HG03064 (cell line): ENCODE data around the gene YTHDF2.
"Not testable (repeated sequence)": the region's sequence is repeated elsewhere in the genome, so short reads cannot be mapped to it uniquely, and the experiment has no call there.

Source experiments
- ATAC-seq: cut with Tn5 transposase; IDR thresholded peaks from one replicate; pipeline ENCODE4 v1.9.1; 2021; ENCODE audit warnings: low read depth; ENCODE audit not compliant: unreplicated experiment

The YTHDF2 gene

DNA sequence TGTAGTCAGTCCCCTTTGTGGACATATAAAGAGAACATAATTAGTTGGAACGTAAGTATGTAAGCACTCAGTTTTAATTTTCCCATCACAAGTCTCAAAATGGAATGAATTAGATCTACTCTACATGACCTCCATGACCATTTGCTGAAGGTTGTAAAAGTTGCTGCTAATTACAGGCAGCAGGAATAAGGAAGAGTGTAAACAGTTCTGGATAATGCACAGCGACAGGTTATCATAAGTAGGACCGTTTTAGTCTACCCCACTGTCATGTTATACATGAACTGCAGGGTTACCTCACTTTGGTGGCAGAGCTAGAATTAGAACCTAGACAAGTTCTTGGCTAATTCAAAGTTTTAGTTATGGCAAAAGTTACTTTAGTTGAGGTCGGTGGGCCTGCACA is 21.7 kb downstream of the YTHDF2 start:
- ATAC-seq: no peak

DNA sequence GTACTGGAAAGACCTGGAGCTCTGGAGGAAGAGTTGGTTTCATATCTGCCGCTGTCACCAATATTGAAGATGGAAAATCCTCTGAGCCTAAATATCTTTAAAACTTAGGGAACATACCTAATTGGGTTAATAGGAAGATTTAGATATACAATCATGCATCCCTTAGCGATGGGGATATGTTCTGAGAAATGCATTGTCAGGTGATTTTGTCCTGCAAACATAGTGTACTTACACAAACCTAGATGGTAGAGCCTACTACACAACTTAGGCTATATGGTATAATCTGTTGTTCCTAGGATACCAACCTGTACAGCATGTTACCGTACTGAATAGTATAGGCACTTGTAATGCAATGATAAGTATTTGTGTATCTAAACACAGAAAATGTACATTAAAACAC is 22.5 kb downstream of the YTHDF2 start:
- ATAC-seq: no peak

DNA sequence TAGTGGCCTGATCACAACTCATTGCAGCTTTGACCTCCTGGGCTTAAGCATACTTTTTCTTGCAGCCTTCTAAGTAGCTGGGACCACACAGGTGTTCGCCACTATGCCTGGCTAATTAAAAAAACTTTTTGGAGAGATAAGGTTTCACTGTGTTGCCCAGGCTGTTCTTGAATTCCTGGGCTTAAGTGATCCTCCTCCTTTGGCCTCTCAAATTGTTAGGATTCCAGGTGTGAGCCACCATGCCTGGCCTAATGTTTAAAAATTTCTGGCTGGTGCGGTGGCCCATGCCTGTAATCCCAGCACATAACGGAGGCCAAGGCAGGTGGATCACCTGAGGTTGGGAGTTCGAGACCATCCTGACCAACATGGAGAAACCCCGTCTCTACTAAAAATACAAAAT is 24.4 kb downstream of the YTHDF2 start:
- ATAC-seq: no peak

DNA sequence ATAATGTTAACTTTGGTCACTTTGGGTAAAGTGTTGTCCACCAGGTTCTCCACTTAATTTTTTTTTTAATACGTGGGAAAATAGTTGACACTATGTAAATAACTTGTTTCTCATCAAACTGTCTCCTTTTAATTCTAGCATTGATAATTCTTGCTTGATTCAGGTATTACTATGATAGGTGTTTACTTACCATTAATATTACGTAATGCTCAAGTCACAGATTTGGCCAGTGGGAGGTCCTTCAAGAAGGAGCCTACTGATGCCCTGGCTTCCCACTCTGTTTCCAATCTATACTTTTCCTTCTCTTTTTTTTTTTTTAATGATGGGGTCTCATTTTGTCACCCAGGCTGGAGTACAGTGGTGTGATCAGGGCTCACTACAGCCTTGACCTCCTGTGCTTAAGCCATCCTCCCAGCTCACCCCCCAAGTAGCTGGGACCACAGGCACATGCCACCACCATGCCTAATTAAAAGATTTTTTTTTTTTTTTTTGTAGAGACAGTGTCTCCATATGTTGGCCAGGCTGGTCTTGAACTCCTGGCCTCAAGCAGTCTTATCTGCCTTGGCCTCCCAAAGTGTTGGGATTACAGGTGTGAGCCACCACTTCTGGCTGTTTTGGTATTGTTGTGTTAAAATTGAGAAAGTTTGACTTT is 29.9 kb downstream of the YTHDF2 start:
- no peak for ATAC-seq

DNA sequence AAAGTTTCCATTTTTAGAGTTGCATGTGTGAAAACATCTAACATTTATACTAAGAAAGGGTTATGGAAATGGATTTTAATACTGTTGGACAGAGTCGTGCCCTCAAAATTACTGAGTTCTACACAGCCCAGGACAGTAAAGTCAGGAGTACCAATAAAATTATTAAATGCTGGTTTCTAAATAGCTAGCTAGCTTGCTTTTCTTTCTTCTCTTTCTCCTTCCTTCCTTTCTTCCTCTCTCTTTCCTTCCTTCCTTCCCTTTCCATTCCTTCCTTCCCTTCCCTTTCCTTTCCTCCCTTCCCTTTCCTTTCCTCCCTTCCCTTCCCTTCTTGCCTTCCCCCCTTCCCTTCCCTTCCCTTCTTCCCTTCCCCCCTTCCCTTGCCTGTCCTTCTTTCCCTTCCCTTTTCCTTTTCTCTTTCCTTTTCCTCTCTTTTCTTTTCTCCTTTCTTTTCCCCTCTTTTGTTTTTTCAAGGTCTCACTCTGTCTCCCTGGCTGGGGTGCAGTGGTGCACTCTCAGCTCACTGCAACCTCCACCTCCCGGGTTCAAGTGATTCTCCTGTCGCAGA is 33.9 kb downstream of the YTHDF2 start:
- ATAC-seq: no peak

DNA sequence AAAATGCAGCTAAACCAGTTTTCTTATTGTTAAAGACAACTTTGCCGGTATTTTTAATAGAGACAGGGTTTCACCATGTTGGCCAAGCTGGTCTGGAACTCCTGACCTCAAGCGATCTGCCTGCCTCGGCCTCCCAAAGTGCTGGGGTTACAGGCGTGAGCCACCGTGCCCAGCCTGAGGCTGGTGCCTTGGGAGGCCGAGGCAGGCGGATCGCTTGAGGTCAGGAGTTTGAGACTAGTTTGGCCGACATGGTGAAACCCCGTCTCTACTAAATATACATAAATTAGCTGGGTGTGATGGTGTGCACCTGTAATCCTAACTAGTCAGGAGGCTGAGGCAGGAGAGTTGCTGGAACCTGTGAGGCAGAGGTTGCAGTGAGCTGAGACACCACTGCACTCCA is 35.2 kb downstream of the YTHDF2 start:
- ATAC-seq: not testable (repeated sequence)

DNA sequence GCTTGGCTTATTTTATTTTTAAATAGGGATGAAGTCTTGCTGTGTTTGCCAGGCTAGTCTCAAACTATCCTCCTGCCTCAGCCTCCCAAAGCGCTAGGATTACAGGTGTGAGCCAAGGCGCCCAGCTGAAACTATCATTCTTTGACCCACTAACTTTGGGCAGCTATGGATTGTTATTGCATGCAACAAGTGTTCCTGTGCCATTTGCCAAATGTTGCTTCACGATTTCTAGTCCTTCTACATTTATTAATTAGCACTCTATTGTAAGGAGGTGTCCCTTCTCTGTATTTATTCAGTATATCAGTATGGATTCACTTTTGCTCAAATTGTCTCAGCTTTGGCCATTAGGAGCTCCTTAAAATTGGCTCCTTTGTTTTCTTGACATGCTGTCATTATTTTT is 36.4 kb downstream of the YTHDF2 start:
- ATAC-seq: no peak

DNA sequence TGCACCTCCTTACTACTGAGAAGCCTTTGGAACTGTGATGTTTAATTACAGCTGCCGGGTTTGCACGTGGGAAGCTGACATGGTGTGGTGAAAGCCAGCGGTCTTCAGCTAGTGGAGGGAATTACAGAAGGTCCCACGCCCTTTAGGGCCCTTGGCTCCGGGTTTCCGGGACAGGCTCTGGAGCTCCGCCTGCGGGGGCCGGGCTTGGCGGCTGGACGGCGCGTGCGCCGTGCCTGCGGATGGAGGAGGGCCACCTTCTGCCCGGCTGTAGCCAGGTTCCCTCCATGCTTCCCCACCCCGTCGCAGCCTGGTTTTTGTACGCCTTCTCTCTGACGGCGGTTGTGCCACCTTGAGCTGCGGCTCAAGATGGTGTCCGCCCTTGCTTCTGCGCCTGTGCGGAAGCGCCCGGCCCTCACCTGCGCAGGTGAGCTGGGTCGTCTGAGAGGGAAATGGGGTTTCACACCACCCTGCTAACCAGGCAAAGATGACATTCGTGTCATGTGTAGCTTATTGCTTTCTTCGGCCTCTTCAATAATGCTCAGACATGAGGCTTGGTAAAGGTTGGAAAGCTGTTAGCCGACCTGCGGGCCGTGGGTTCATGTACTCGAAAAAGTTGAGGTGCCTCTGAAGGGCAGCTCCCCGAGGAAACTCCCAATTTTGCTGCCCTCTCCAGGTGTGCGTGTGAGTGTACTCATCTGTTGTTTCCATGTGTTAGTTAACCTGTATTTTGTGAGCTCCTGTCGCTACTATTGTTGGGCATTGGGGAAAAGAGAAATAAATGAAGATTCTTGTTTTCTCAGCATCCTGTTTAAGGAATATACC is 38.6 kb downstream of the YTHDF2 start:
- no peak for ATAC-seq

DNA sequence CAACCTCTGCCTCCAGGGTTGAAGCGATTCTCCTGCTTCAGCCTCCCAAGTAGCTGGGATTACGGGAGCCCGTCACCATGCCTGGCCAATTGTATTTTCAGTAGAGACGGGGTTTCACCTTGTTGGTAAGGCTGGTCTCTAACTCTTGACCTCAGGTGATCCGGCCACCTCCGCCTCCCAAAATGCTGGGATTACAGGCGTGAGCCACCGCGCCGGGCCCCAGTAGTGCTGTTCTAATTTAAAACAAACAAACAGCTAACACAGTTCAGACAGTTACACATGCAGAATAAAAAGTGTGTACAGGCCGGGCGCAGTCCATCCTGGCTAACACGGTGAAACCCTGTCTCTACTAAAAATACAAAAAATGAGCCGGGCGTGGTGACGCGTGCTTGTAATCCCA is 39.6 kb downstream of the YTHDF2 start:
- no peak for ATAC-seq

DNA sequence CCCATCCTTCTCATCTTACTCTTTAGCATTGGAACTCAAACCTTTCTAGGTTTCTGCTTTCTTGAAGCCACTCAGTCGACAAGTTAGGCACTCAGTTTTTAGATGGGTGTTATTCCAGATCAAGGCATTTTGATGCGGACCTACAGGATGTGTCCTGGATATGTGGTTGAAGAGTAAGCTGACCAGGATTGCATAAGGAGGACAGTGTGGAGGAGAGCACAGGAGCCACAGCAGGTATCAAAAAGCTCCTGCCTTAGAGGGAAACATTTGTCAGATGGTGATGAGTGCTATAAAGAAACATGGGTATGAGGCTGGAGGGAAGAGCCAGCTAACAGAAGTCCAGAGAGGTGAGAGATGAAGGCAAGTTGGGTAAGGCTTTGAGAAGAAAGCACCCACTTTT is 41.3 kb downstream of the YTHDF2 start:
- no peak for ATAC-seq

DNA sequence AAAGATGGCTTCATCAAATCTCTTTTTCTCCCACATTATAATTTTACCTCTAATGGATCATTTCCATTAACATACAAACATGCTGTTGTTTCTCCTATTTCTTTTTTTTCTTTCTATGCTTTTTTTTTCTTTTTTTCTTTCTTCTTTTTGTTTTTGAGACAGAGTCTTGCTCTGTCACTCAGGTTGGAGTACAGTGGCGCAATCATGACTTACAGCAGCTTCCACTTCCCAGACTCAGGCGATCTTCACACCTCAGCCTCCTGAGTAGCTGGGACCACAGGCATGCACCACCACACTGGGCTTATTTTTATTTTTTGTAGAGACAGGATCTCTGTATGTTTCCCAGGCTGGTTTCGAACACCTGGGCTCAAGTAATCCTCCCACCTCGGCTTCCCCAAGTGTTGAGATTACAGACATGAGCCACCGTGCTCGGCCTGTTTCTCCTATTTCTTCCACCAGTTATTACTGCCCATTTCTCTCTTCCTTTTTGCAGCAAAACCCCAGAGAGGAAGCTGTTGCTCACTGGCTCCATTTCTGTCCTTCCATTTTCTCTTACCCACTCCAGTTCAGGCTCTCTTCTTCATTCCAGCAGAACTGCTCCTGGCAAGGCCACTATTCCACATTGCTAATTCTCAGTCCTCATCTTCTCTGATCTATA is 43.1 kb downstream of the YTHDF2 start:
- no peak for ATAC-seq

DNA sequence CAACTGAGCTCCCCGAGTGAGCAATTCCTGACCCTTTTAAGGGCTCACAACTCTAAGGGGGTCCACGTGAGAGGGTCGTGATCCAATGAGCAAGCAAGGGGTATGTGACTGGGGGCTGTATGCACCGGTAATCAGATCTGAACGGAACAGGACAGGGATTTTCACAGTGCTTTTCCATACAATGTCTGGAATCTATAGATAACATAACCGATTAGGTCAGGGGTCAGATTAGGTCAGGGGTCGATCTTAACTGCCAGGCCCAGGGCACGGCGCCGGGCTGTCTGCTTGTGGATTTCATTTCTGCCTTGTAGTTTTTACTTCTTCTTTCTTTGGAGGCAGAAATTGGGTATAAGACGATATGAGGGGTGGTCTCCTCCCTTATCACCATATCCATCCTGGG is 44.6 kb downstream of the YTHDF2 start:
- no peak for ATAC-seq

DNA sequence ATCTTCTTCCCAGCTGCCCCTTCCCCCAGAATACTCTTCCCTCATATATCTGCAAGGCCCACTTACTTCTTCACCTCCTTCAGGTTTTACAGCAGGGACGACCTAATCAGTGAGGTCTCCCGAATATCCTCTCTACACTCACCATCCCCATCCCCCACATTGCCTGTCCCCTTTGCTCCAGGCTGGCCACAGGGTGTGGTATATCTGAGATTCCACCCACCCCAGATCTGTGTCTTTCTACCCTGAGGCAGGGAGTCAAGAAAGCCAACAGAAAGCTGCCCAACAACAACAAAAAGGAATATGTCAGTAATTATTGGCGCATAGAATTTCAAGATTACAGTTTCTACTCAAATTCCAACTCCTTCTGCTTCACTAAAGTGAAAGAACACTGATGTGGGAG is 45.3 kb downstream of the YTHDF2 start:
- no peak for ATAC-seq

DNA sequence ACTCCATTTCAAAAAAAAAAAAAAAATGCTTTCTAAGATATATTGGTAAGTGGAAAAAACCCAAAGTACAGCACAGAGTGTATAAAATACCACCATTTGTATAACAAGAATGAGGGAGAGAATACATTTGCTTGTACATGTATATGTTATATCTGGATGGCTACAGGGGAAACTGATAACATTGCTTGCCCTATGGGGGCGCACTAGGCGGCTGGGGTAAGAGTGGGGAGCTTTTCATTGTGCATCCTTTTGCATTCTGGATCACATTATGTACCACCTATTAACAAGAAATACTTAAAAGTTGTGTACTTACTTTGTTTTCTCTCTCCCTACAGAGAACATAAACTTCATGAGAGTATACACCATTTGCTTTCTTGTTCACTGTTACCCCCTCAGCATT is 46.6 kb downstream of the YTHDF2 start:
- ATAC-seq: no peak

DNA sequence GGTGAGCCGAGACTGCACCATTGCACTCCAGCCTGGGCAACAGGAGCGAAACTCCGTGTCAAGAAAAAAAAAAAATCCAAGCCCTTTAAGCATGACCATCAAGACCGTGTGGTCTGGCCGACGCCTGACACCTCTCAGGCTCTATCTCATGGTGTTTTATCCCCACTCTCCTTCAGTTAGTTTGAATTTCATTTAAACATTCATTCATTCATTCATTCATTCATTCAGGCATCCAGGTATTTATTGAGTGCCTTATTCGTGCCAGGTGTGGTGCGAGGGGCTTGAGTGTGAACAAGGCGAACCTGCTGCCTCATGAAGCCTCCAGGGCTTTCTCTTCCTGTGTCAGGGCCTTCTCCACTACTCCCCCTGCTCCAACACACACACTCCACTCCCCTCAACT is 52.7 kb downstream of the YTHDF2 start:
- ATAC-seq: no peak

DNA sequence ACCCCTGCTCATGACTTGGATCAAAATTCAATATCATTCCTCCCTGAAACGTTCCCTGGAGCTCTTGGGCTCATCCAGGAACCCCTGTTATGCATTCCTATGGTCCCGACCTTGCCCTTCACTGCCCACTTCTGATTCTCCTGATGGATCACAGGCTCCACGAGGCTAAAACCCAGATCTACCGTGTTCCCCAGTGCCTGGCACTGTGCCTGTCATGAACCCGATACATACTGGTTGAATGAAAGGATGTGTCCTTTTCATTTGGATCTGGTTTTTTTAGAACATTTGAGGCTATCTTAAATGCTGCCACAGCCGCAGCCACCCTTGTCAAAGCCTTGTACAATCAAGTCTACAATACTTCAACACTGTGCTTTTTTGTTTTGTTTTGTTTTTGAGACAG is 53.1 kb downstream of the YTHDF2 start:
- no peak for ATAC-seq

DNA sequence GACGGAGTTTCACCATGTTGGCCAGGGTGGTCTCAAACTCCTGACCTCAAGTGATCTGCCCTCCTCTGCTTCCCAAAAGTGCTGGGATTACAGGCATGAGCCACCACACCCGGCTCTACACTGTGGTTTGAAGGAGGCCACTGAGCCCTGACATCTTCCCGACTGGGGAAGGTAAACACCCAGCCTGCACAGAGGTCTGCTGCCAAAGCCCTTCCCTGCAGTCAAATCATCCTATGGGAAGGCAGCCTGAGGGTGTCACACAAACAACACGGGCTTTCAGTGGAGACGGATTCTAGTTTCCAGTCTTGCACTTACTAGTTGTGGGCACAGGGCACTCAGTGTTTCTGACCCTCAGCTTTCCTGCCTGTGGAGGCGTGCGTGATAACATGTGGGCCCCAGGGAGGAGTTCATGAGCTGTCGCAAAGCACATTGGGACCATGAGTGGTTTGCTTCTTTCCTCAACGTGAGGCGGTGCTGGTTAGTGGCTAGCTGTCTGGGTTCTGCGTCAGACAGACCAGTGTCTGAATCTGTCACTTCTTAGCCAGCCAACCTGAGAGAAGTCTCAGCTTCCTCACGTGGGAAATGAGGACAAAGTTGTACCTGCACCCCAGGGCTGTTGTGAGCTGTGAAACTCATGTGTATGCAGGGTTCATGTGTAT is 53.8 kb downstream of the YTHDF2 start:
- ATAC-seq: no peak

DNA sequence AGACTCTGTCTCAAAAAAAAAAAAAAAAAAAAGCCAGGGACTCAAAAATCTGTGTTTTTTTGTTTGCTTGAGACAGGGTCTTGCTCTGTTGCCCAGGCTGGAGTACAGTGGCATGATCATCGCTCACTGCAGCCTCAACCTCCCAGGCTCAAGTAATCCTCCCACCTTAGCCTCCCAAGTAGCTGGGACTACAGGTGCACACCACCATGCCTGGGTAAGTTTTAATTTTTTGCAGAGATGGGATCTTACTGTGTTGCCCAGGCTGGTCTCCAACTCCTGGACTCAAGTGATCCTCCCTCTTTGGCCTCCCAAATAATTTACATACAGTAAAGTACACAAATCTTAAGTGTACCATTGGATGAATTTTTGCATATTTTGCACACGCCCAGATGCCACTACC is 55.2 kb downstream of the YTHDF2 start:
- ATAC-seq: not testable (repeated sequence)

DNA sequence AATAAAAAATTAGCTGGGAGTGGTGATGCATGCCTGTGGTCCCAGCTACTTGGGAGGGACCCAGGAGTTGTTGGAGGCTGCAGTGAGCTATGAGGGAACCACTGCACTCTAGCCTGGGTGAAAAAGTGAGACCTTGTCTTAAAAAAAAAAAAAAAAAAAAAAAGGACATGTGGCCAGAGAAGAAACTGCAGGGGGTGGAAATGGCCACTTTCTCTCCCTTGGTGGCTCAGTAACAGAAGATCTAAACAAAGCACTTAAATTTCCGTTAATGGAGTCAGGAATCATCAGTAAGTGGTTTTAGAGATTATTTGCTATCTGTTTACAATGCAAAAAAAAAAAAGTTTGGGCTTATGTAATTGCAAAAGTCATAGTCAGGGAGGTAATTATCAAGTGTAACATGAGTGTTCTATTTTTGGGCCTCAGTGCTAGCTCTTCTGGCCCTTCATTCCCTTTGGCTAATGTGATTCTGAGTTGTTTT is 55.9 kb downstream of the YTHDF2 start:
- ATAC-seq: no peak

DNA sequence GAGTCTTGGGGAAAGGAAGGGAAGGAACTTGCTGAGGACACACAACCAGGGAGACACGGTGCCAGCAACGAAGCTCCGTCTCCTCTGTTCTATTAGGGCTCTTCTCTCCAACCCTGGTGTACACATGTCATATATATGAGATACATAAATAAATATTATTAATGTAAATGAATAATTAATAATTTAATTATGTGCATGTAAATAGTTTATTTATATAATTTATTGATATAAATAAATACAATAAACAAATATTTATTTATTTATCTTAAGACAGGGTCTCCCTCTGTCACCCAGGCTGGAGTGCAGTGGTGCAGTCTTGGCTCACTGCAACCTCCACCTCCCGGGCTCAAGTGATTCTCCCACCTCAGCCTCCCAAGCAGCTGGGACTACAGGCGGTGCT is 57.8 kb downstream of the YTHDF2 start:
- ATAC-seq: not testable (repeated sequence)
